HepG2 (cell line): Measurements from ENCODE around the gene MST1R. TPM values are rescaled to one million over a fixed set of nuclear protein-coding genes. Genes with fewer than 3 reads are reported as not detected.
"Not testable (repeated sequence)": the region's sequence is repeated elsewhere in the genome, so short reads cannot be mapped to it uniquely, and the experiment has no call there.

Experiments
- ATAC-seq: fragments of 200-7000 bp; cut with Tn5 transposase; 3 replicates; pipeline ENCODE4 v1.9.1; 2020; ENCODE audit warnings: mild to moderate bottlenecking, moderate library complexity
- BruUV-seq: library from RNA; stranded (reverse); fragments of 400-500 nt; replicated peaks from 2 replicates; lab custom pipeline; 2021; lab: Mats Ljungman, UMichigan
- CTCF ChIA-PET: fragments of 300-600 bp; formaldehyde crosslinking; extraction: SDS; loops from one replicate; lab custom pipeline; 2021; ENCODE audit warnings: low total read pairs, inconsistent platforms, low intra/inter-chr PET ratio; lab: Yijun Ruan, JAX
- POLR2A ChIA-PET: fragments of 350-600 bp; sonication (Branson Sonifier 250); formaldehyde crosslinking; loops from one replicate; lab custom pipeline; 2020; ENCODE audit warnings: antibody characterized with exemption, inconsistent platforms; lab: Yijun Ruan, JAX
- DNase-seq: peaks from one replicate; pipeline ENCODE4 v3.0.0-alpha.2; 2015; ENCODE audit warnings: low spot score
- FAIRE-seq: peaks from 3 replicates; lab custom pipeline; 2011; peaks lifted over from hg19 to GRCh38; lab: Jason Lieb, UNC
- H2AFZ ChIP-seq: one replicate; pipeline ENCODE4 v1.6.1; 2011; ENCODE audit warnings: low read length, inconsistent platforms
- H3K27ac ChIP-seq: fragments of 300-600 bp; 3 replicates; pipeline ENCODE4 v1.8.0; 2011; ENCODE audit warnings: mixed run types, mild to moderate bottlenecking, mixed read lengths, low read length, inconsistent platforms; ENCODE audit not compliant: insufficient read depth; ENCODE audit errors: extremely low read length
- H3K27me3 ChIP-seq, 2 experiments: fragments of 200-600 bp in 1 of 2; 2 replicates in 1 of 2; 3 replicates in 1 of 2; pipeline versions ENCODE4 v1.6.0 to v1.8.0; 2011; ENCODE audit warnings: low read length in 2 of 2, mild to moderate bottlenecking in 2 of 2, moderate library complexity in 2 of 2, inconsistent platforms in 1 of 2; ENCODE audit not compliant: insufficient read depth in 2 of 2, control insufficient read depth in 1 of 2
- H3K36me3 ChIP-seq, 2 experiments: fragments of 200-600 bp in 1 of 2; replicated peaks in 1 of 2; 2 replicates in 1 of 2; 3 replicates in 1 of 2; pipeline versions ENCODE4 v1.5.1 to v1.8.0; 2011; ENCODE audit warnings: low read length in 2 of 2, inconsistent platforms in 1 of 2; ENCODE audit not compliant: insufficient read depth in 2 of 2, control insufficient read depth in 1 of 2
- H3K4me1 ChIP-seq: 2 replicates; pipeline ENCODE4 v1.5.1; 2012; ENCODE audit warnings: low read length, inconsistent platforms; ENCODE audit not compliant: insufficient read depth
- H3K4me2 ChIP-seq: 2 replicates; pipeline ENCODE4 v1.6.0; 2011; ENCODE audit warnings: low read depth, low read length, inconsistent platforms
- H3K4me3 ChIP-seq, 3 experiments: fragments of 200-600 bp in 1 of 3; sonication (generic), shearing (Covaris generic) in 1 of 3; replicated peaks in 1 of 3; 2 replicates each; pipeline ENCODE4 v1.5.1; 2011 to 2016; ENCODE audit warnings: low read length in 3 of 3, inconsistent platforms in 2 of 3, low read depth in 2 of 3, mild to moderate bottlenecking in 2 of 3, control low read depth in 1 of 3, mixed read lengths in 1 of 3; ENCODE audit not compliant: insufficient read depth in 1 of 3
- H3K79me2 ChIP-seq: one replicate; pipeline ENCODE4 v1.6.1; 2011; ENCODE audit warnings: low read length, inconsistent platforms; ENCODE audit not compliant: insufficient read depth
- H3K9ac ChIP-seq: 2 replicates; pipeline ENCODE4 v1.6.0; 2011; ENCODE audit warnings: mild to moderate bottlenecking, low read depth, low read length, inconsistent platforms; ENCODE audit not compliant: insufficient read depth
- H3K9me3 ChIP-seq: 2 replicates; pipeline ENCODE4 v1.5.1; 2012; ENCODE audit warnings: mild to moderate bottlenecking, low read length
- H4K20me1 ChIP-seq: 2 replicates; pipeline ENCODE4 v1.6.0; 2011; ENCODE audit warnings: inconsistent platforms, mild to moderate bottlenecking, low read length, moderate library complexity; ENCODE audit not compliant: insufficient read depth
- CENPT ChIP-seq: sonication (generic); formaldehyde crosslinking; IDR thresholded peaks from 2 replicates; pipeline ENCODE4 v1.8.0; 2022; ENCODE audit warnings: low read depth, mild to moderate bottlenecking, moderate library complexity, missing genetic modification reagents
- FOSL2 ChIP-seq: sonication (generic); formaldehyde crosslinking; IDR thresholded peaks from 2 replicates; pipeline ENCODE4 v1.4.0; 2020; ENCODE audit warnings: missing genetic modification reagents
- FOXP1 ChIP-seq, 2 experiments: fragments of 450-650 bp in 1 of 2; IDR thresholded peaks; 2 replicates each; pipeline ENCODE4 v1.6.1; 2017 to 2018; ENCODE audit warnings: antibody characterized with exemption in 1 of 2
- HDAC2 ChIP-seq: sonication (generic); formaldehyde crosslinking; IDR thresholded peaks from 2 replicates; pipeline ENCODE4 v1.4.0; 2020; ENCODE audit warnings: missing genetic modification reagents
- ZNF121 ChIP-seq: sonication (generic); formaldehyde crosslinking; IDR thresholded peaks from 2 replicates; pipeline ENCODE4 v1.5.0; 2020; ENCODE audit warnings: mild to moderate bottlenecking, missing genetic modification reagents
- ZNF350 ChIP-seq: sonication (generic); formaldehyde crosslinking; IDR thresholded peaks from 2 replicates; pipeline ENCODE4 v1.4.0; 2020; ENCODE audit warnings: mild to moderate bottlenecking, low read depth, missing genetic modification reagents, borderline replicate concordance
- ZNF883 ChIP-seq: sonication (generic); formaldehyde crosslinking; IDR thresholded peaks from 2 replicates; pipeline ENCODE4 v1.5.1; 2020; ENCODE audit warnings: mild to moderate bottlenecking, missing genetic modification reagents; ENCODE audit errors: not compliant biosample characterization
- WGBS: methylation state at CpG from one replicate; pipeline ENCODE4 v1.1.6; 2017; ENCODE audit warnings: low lambda C conversion rate; 5-methylcytosine and 5-hydroxymethylcytosine counted together
- in situ Hi-C: cut with HindIII; loops from 2 replicates; pipeline ENCODE4 v1.10.0; 2017; ENCODE audit warnings: low pct_unique_long_range_greater_than_20kb; ENCODE audit not compliant: extremely low pct_ligation_motif_present
- intact Hi-C: fragments of 100-400 bp; cut with micrococcal nuclease; formaldehyde crosslinking; loops from one replicate; pipeline ENCODE4 v1.10.0; 2022; ENCODE audit not compliant: unreplicated experiment
- polyA plus RNA-seq, 8 experiments: library from polyadenylated mRNA; depleted of rRNA in 3 of 8; stranded (reverse) in 7 of 8; unstranded in 1 of 8; fragments of >200 nt; fragmentation: Illumina TruSeq in 4 of 8; extraction: Trizol in 4 of 8; gene quantifications; 2 replicates each; pipeline versions ENCODE4 v1.2.1 to v1.2.3, GENCODE V29; 2011 to 2016; ENCODE audit warnings: low read depth in 4 of 8, missing spikeins in 1 of 8, mixed read lengths in 1 of 8; ENCODE audit not compliant: insufficient read depth in 1 of 8
- total RNA-seq, 5 experiments: library from RNA; depleted of rRNA; stranded (reverse); fragments of >200 nt; fragmentation: Illumina TruSeq; extraction: Trizol; gene quantifications; 2 replicates each; pipeline ENCODE4 v1.2.3, GENCODE V29; 2016; ENCODE audit warnings: low read depth in 1 of 5
- TF ChIP-seq, protein P1 (sequence below): sonication (generic); formaldehyde crosslinking; IDR thresholded peaks from 2 replicates; pipeline ENCODE4 v1.4.0; 2020; ENCODE audit warnings: missing genetic modification reagents

MST1R gene
- total and polyA plus RNA-seq, 2 of the 13 experiments (the other 11 are each of a cell fraction or from before 2014, with no cell fraction given), result 0.11 to 0.77 TPM

DNA sequence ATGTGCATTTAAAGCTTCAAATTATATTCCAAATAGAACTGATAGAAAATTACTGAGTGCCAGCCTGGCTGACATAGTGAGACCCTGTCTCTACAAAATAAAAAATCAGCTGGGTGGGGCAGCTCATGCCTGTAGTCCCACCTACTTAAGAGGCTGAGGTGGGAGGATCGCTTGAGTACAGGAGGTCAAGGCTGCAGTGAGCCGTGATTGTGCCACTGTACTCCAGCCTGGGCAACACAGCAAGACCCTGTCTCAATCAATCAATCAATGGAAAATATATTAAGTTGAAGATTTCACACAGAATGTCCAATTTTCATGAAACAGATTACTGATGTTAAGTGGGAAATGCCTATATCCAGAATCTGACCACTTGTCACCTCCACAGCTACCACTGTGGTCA, 21.8 kb upstream of the MST1R start:
- peaks cover 50% of the 10 kb centered on the region for H3K4me1 ChIP-seq
- TF ChIP-seq HDAC2 (CRISPR knock-in tag), result no peak
- peak; percentile 88 for TF ChIP-seq ZNF121 (CRISPR knock-in tag)
- TF ChIP-seq, all 625 proteins: peak for 1
- intact Hi-C loops (no loop called here), in situ Hi-C loops (no loop called here)
- BruUV-seq, result no TSS peak
- no peak overlapping the region for H3K27ac ChIP-seq
- no peak overlapping the region for H3K4me2 ChIP-seq
- H3K9ac ChIP-seq, result no peak overlapping the region
- no peaks in the 10 kb centered on the region for H3K36me3 ChIP-seq
- CTCF ChIA-PET, result no interaction called here
- no peaks in the 10 kb centered on the region for H4K20me1 ChIP-seq
- FAIRE-seq (no peak), ATAC-seq (no peak), DNase-seq (no peak)
- no peaks in the 10 kb centered on the region for H3K79me2 ChIP-seq
- H3K4me3 ChIP-seq, result no peak overlapping the region
- no peaks in the 10 kb centered on the region for H3K27me3 ChIP-seq
- POLR2A ChIA-PET, result interaction anchor here (1.2 kb wide), 1 partner anchor 15 kb away, joined by 6 read pairs; the partner anchor contains the start of gene RBM6
- no peak overlapping the region for H2AFZ ChIP-seq
- no peaks in the 10 kb centered on the region for H3K9me3 ChIP-seq
- 90% methylated on average over 2 of the region's 2 CpGs for WGBS

DNA sequence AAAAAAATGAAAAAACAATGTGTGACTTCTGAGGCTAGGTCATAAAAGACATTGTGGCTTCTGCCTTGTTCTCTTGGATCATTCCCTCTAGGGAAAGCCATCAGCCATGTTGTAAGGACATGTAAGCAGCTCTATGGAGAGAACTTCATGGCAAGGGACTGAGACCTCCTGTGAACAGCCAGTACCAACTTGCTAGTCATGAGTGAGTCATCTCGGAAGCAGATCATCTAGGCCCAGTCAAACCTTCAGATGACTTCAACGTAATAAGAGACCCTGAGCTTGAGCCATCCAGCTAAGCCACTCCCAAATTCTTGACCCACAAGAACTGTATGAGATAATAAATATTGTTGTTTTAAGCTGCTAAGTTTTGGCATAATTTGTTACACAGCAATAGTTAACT, 21.0 kb upstream of the MST1R start:
- no peak for ATAC-seq
- no peak overlapping the region for H3K4me2 ChIP-seq
- TF ChIP-seq, protein P1, sequence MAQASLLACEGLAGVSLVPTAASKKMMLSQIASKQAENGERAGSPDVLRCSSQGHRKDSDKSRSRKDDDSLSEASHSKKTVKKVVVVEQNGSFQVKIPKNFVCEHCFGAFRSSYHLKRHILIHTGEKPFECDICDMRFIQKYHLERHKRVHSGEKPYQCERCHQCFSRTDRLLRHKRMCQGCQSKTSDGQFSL (CRISPR knock-in tag), result no peak
- TF ChIP-seq ZNF121 (CRISPR knock-in tag), result no peak
- TF ChIP-seq FOSL2 (CRISPR knock-in tag), result 0 out of 2 replicates have a peak, but pooled peaks have one; percentile 16
- no peak for TF ChIP-seq FOXP1 (IDR thresholded peaks at IDR 0.05)
- TF ChIP-seq FOXP1 (CRISPR knock-in tag; IDR thresholded peaks at IDR 0.05), result no peak
- no peak for TF ChIP-seq ZNF350 (CRISPR knock-in tag)
- no peak for TF ChIP-seq CENPT (CRISPR knock-in tag)
- TF ChIP-seq ZNF883, result no peak
- TF ChIP-seq, all 625 proteins: peak for 1

DNA sequence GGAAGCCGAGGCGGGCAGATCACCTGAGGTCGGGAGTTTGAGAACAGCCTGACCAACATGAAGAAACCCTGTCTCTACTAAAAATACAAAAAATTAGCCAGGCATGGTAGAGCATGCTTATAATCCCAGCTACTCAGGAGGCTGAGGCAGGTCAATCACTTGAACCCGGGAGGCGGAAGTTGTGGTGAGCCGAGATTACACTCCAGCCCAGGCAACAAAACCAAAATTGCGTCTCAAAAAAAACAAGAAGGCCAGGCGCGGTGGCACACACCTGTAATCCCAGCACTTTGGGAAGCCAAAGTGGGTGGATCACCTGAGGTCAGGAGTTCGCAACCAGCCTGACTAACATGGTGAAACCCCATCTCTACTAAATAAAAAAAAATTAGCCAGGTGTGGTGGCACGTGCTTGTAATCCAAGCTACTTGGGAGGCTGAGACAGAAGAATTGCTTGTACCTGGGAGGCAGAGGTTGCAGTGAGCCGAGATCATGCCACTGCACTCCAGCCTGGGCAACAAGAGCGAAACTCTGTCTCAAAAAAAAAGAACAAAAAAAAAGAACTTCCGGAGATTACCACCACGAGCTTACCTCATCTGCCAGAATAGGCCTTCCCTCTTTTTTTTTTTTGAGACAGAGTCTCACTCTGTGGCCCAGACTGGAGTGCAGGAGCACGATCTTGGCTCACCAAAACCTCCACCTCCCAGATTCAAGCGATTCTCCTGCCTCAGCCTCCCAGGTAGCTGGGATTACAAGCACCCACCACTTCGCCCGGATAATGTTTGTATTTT, 14.3 kb upstream of the MST1R start:
- BruUV-seq, H3K36me3 ChIP-seq, H2AFZ ChIP-seq, H3K9ac ChIP-seq, H3K9me3 ChIP-seq, H3K27ac ChIP-seq, H3K4me2 ChIP-seq, CTCF ChIA-PET, H3K79me2 ChIP-seq, H3K4me3 ChIP-seq, H3K4me1 ChIP-seq, H4K20me1 ChIP-seq, H3K27me3 ChIP-seq, POLR2A ChIA-PET, DNase-seq, ATAC-seq, intact Hi-C loops, FAIRE-seq, in situ Hi-C loops: not testable (repeated sequence)
- WGBS, result 96% methylated on average over 19 of the region's 19 CpGs

More for the DNA sequence above, 21.0 kb upstream of the MST1R start:
- Histone ChIP-seq H3K36me3 (no peaks in the 10 kb centered on the region), H3K9me3 (no peaks in the 10 kb centered on the region), H3K27me3 (no peaks in the 10 kb centered on the region), H3K4me3 (no peak overlapping the region), H4K20me1 (no peaks in the 10 kb centered on the region), H3K9ac (no peak overlapping the region), H3K27ac (no peak overlapping the region), H2AFZ (no peak overlapping the region), H3K79me2 (no peaks in the 10 kb centered on the region), H3K4me1 (peaks cover 47% of the 10 kb centered on the region)
- in situ Hi-C loops (no loop called here), intact Hi-C loops (no loop called here)
- no TSS peak for BruUV-seq
- DNase-seq, result no peak
- FAIRE-seq, result no peak
- ChIA-PET CTCF (no interaction called here), POLR2A (interaction anchor here (1.2 kb wide), 1 partner anchor 15 kb away, joined by 6 read pairs; the partner anchor contains the start of gene RBM6)
- 100% methylated on average over 1 of the region's 2 CpGs for WGBS
